Measurements from ENCODE around the gene MMP1. TPM values are rescaled to one million over a fixed set of nuclear protein-coding genes. Genes with fewer than 3 reads are reported as not detected.

The MMP1 gene
- total and polyA plus RNA-seq, 2 donors from 2014 or later, result 0.26 to 0.82 TPM

DNA sequence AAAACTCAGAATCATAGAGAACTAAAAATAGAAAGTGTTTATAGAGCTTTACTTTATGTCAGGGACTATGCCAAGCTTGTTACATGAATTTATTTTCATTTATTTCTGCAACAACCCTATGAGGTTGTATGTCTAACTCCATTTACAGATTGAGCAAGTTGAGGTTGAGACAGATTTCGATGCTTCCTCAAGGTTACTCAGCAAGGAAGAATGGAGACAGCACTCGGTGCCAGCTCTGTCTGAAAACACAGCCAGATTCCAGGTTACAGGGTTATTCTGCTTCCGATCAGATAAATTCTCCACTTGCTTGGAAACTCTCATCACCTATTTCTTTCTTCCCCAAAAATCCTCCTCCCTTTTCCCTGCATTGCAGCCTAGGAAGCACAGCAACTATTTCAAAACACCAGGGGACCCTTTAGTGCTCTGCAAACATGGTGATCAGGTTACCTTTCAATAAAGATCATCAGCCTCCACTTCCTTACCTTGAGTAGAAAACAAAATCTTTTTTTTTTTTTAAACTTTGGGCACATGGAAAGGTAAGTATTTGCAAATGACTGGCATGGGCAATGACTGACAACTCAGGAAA lies 38.4 kb upstream of the MMP1 start:
- no peak overlapping the region for H3K4me3 ChIP-seq (ENCODE audit: low read length in 3 of 3)
- no peak overlapping the region for H3K27ac ChIP-seq (ENCODE audit: low read depth in 2 of 2, low read length in 2 of 2)
- H3K36me3 ChIP-seq (ENCODE audit: control insufficient read depth in 2 of 3, insufficient read depth in 3 of 3, low read length in 3 of 3), result no peaks in the 10 kb centered on the region
- no peak for TF ChIP-seq CTCF (IDR thresholded peaks at IDR 0.05; ENCODE audit: borderline replicate concordance, extremely low read depth, insufficient read depth)
- no peak overlapping the region for H3K9ac ChIP-seq (ENCODE audit: low read length in 3 of 3)
- H3K9me3 ChIP-seq (ENCODE audit: control insufficient read depth in 2 of 3, insufficient read depth in 1 of 3, low read length in 3 of 3), result no peaks in the 10 kb centered on the region
- DNase-seq (no peak), FAIRE-seq (no peak)
- H3K4me1 ChIP-seq (ENCODE audit: control insufficient read depth in 2 of 3, insufficient read depth in 2 of 3, low read depth in 1 of 3, low read length in 3 of 3), result no peaks in the 10 kb centered on the region
- intact Hi-C loops (cut with DNase I), result no loop called here
- no peaks in the 10 kb centered on the region for H3K27me3 ChIP-seq (ENCODE audit: control insufficient read depth, insufficient read depth, low read length)

- no peaks in the 10 kb centered on the region for H3K4me1 ChIP-seq (ENCODE audit: control insufficient read depth in 2 of 3, insufficient read depth in 2 of 3, low read depth in 1 of 3, low read length in 3 of 3)
- intact Hi-C loops (cut with DNase I), result no loop called here
These were observed 35.8 kb upstream of the MMP1 start for GRCh38 chr11:102833731-102834130.

DNA sequence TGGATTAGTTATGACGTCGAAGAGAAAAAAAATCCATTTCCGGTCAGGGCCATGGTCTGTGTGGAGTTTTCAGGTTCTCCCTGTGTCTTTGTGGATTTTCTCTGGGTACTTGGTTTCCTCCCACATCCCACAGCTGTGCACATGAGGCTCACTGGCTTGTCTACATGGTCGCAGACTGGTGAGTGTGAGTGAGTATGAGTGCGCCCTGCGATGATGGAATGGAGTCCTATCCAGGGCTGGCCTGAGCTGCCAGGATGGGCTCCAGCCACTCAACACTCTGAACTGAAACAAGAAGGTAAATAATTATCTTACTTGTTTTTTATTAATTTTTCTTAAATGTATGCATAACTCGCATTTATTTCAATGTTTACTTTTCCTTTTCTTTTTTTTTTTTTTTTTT lies 34.7 kb upstream of the MMP1 start:
- no peaks in the 10 kb centered on the region for H3K9me3 ChIP-seq (ENCODE audit: control insufficient read depth in 2 of 3, insufficient read depth in 1 of 3, low read length in 3 of 3)
- no peaks in the 10 kb centered on the region for H3K27me3 ChIP-seq (ENCODE audit: control insufficient read depth, insufficient read depth, low read length)
- intact Hi-C loops (cut with DNase I), result no loop called here
- no peak for DNase-seq
- H3K4me1 ChIP-seq (ENCODE audit: control insufficient read depth in 2 of 3, insufficient read depth in 2 of 3, low read depth in 1 of 3, low read length in 3 of 3), result no peaks in the 10 kb centered on the region
- no peak overlapping the region for H3K9ac ChIP-seq (ENCODE audit: low read length in 3 of 3)
- no peaks in the 10 kb centered on the region for H3K36me3 ChIP-seq (ENCODE audit: control insufficient read depth in 2 of 3, insufficient read depth in 3 of 3, low read length in 3 of 3)
- no peak for FAIRE-seq
- peak overlapping the region in 1 of 3 donors; percentile 65 for H3K4me3 ChIP-seq (ENCODE audit: low read length in 3 of 3)
- no peak for TF ChIP-seq CTCF (IDR thresholded peaks at IDR 0.05; ENCODE audit: borderline replicate concordance, extremely low read depth, insufficient read depth)
- peak overlapping the region in 1 of 2 donors; percentile 3 for H3K27ac ChIP-seq (ENCODE audit: low read depth in 2 of 2, low read length in 2 of 2)

More at GRCh38 chr11:102833731-102834130, 35.8 kb upstream of the MMP1 start:
- H3K27me3 ChIP-seq (ENCODE audit: control insufficient read depth, insufficient read depth, low read length), result no peaks in the 10 kb centered on the region
- no peak overlapping the region for H3K27ac ChIP-seq (ENCODE audit: low read depth in 2 of 2, low read length in 2 of 2)
- H3K4me3 ChIP-seq (ENCODE audit: low read length in 3 of 3), result no peak overlapping the region
- no peak for TF ChIP-seq CTCF (IDR thresholded peaks at IDR 0.05; ENCODE audit: borderline replicate concordance, extremely low read depth, insufficient read depth)
- DNase-seq (no peak), FAIRE-seq (no peak)
- H3K36me3 ChIP-seq (ENCODE audit: control insufficient read depth in 2 of 3, insufficient read depth in 3 of 3, low read length in 3 of 3), result no peaks in the 10 kb centered on the region
- no peak overlapping the region for H3K9ac ChIP-seq (ENCODE audit: low read length in 3 of 3)
- H3K9me3 ChIP-seq (ENCODE audit: control insufficient read depth in 2 of 3, insufficient read depth in 1 of 3, low read length in 3 of 3), result no peaks in the 10 kb centered on the region
